OCI-LY1 (cell line): ENCODE results near the gene TMEM164.

Source experiments
- H2AFZ ChIP-seq: fragments of 200-600 bp; sonication (generic), shearing (Covaris generic); 2 replicates; pipeline ENCODE4 v1.6.0; 2014; ENCODE audit warnings: antibody characterized with exemption, mild to moderate bottlenecking, low read length
- H3F3A ChIP-seq: fragments of 200-600 bp; sonication (generic), shearing (Covaris generic); 2 replicates; pipeline ENCODE4 v1.6.0; 2014; ENCODE audit warnings: mild to moderate bottlenecking, antibody characterized with exemption, low read length, moderate library complexity; ENCODE audit not compliant: insufficient read depth
- H3K27ac ChIP-seq: fragments of 200-600 bp; sonication (generic); 2 replicates; pipeline ENCODE4 v1.5.1; 2014; ENCODE audit warnings: low read length, mixed run types, mild to moderate bottlenecking, low read depth; ENCODE audit not compliant: poor library complexity, severe bottlenecking
- H3K27me3 ChIP-seq: fragments of 200-600 bp; sonication (generic); 2 replicates; pipeline ENCODE4 v1.6.0; 2014; ENCODE audit warnings: antibody characterized with exemption, mild to moderate bottlenecking, low read length, moderate library complexity; ENCODE audit not compliant: insufficient read depth
- H3K36me3 ChIP-seq: fragments of 200-600 bp; sonication (generic); 2 replicates; pipeline ENCODE4 v1.6.1; 2014; ENCODE audit warnings: mild to moderate bottlenecking, antibody characterized with exemption, low read length, moderate library complexity, mixed read lengths; ENCODE audit not compliant: insufficient read depth
- H3K4me1 ChIP-seq: fragments of 200-600 bp; sonication (generic); 2 replicates; pipeline ENCODE4 v1.5.1; 2014; ENCODE audit warnings: mild to moderate bottlenecking, low read length, moderate library complexity; ENCODE audit not compliant: insufficient read depth, severe bottlenecking
- H3K4me2 ChIP-seq: fragments of 200-600 bp; sonication (generic), shearing (Covaris generic); 2 replicates; pipeline ENCODE4 v1.6.1; 2014; ENCODE audit warnings: low read length
- H3K4me3 ChIP-seq: fragments of 200-600 bp; sonication (generic); 2 replicates; pipeline ENCODE4 v1.5.1; 2014; ENCODE audit warnings: low read length, low read depth, mild to moderate bottlenecking, mixed read lengths; ENCODE audit not compliant: poor library complexity, severe bottlenecking
- H3K79me2 ChIP-seq: fragments of 200-600 bp; shearing (Covaris generic); 2 replicates; pipeline ENCODE4 v1.6.1; 2016; ENCODE audit warnings: mixed run types, low read length, mixed read lengths; ENCODE audit not compliant: insufficient read depth
- H3K9ac ChIP-seq: fragments of 200-600 bp; sonication (generic), shearing (Covaris generic); 2 replicates; pipeline ENCODE4 v1.6.1; 2014; ENCODE audit warnings: mild to moderate bottlenecking, low read length, mixed read lengths
- H3K9me2 ChIP-seq: fragments of 200-600 bp; sonication (generic), shearing (Covaris generic); 2 replicates; pipeline ENCODE4 v1.6.1; 2014; ENCODE audit warnings: low read depth, mild to moderate bottlenecking, low read length, mixed read lengths
- H3K9me3 ChIP-seq: fragments of 200-600 bp; shearing (Covaris generic); 2 replicates; pipeline ENCODE4 v1.6.1; 2014; ENCODE audit warnings: low read length, mixed read lengths
- H4K20me1 ChIP-seq: fragments of 200-600 bp; sonication (generic), shearing (Covaris generic); 2 replicates; pipeline ENCODE4 v1.6.0; 2016; ENCODE audit warnings: mild to moderate bottlenecking, low read length; ENCODE audit not compliant: insufficient read depth
- CTCF ChIP-seq: fragments of 200-600 bp; sonication (generic), shearing (Covaris generic); IDR thresholded peaks from 2 replicates; pipeline ENCODE4 v1.5.1; 2017; ENCODE audit warnings: mild to moderate bottlenecking, antibody characterized with exemption, low read length, moderate library complexity, mixed read lengths
- EZH2 ChIP-seq: fragments of 200-600 bp; sonication (generic), shearing (Covaris generic); IDR thresholded peaks from 2 replicates; pipeline ENCODE4 v1.8.0; 2017; ENCODE audit warnings: borderline replicate concordance, mixed run types, mild to moderate bottlenecking, antibody characterized with exemption, low read length, moderate library complexity, mixed read lengths

TMEM164 gene

GRCh38 chrX:110226931-110227330, 224.0 kb downstream of the TMEM164 start:
- Histone ChIP-seq H3K9ac (no peak overlapping the region), H3F3A (no peaks in the 10 kb centered on the region), H3K4me1 (peaks cover 20% of the 10 kb centered on the region), H3K27ac (no peak overlapping the region), H3K4me2 (no peak overlapping the region), H3K27me3 (no peaks in the 10 kb centered on the region), H3K9me3 (no peaks in the 10 kb centered on the region), H2AFZ (no peak overlapping the region), H4K20me1 (no peaks in the 10 kb centered on the region), H3K79me2 (no peaks in the 10 kb centered on the region), H3K9me2 (no peaks in the 10 kb centered on the region), H3K4me3 (no peak overlapping the region), H3K36me3 (no peaks in the 10 kb centered on the region)
- TF ChIP-seq CTCF (no peak), EZH2 (no peak)
